Measurements from ENCODE around the gene PPP2R3B.

PPP2R3B gene

GRCh38 chrX:323721-324628 is 62.7 kb downstream of the PPP2R3B start:
- Histone ChIP-seq H3K9me3 (ENCODE audit: severe bottlenecking) (no peaks in the 10 kb centered on the region), H3K4me1 (ENCODE audit: insufficient read depth, poor library complexity, severe bottlenecking) (no peaks in the 10 kb centered on the region), H3K36me3 (ENCODE audit: low read depth) (no peaks in the 10 kb centered on the region), H3K27ac (ENCODE audit: poor library complexity, severe bottlenecking) (no peak overlapping the region), H3K27me3 (ENCODE audit: insufficient read depth, poor library complexity, severe bottlenecking) (no peaks in the 10 kb centered on the region), H3K4me3 (ENCODE audit: severe bottlenecking) (no peak overlapping the region)
- no peak for TF ChIP-seq CTCF (IDR thresholded peaks at IDR 0.05; ENCODE audit: poor library complexity, severe bottlenecking)
- DNase-seq (ENCODE audit: low spot score) (peak; percentile 99), ATAC-seq (ENCODE audit: low read depth) (peak; percentile 48)

- Histone ChIP-seq H3K4me3 (ENCODE audit: severe bottlenecking) (peak overlapping the region; percentile 87), H3K27me3 (ENCODE audit: insufficient read depth, poor library complexity, severe bottlenecking) (no peaks in the 10 kb centered on the region), H3K4me1 (ENCODE audit: insufficient read depth, poor library complexity, severe bottlenecking) (no peaks in the 10 kb centered on the region), H3K9me3 (ENCODE audit: severe bottlenecking) (no peaks in the 10 kb centered on the region), H3K27ac (ENCODE audit: poor library complexity, severe bottlenecking) (peak overlapping the region; percentile 70), H3K36me3 (ENCODE audit: low read depth) (peaks cover 10% of the 10 kb centered on the region)
- no peak for TF ChIP-seq CTCF (IDR thresholded peaks at IDR 0.05; ENCODE audit: poor library complexity, severe bottlenecking)
- no peak for ATAC-seq (ENCODE audit: low read depth)
- peak; percentile 69 for DNase-seq (ENCODE audit: low spot score)
These were observed 66.5 kb downstream of the PPP2R3B start for GRCh38 chrX:320126-320783.

GRCh38 chrX:319579-320125 is 67.1 kb downstream of the PPP2R3B start:
- no peaks in the 10 kb centered on the region for H3K4me1 ChIP-seq (ENCODE audit: insufficient read depth, poor library complexity, severe bottlenecking)
- DNase-seq (ENCODE audit: low spot score) (peak; percentile 66), ATAC-seq (ENCODE audit: low read depth) (no peak)
- peak overlapping the region; percentile 70 for H3K27ac ChIP-seq (ENCODE audit: poor library complexity, severe bottlenecking)
- TF ChIP-seq CTCF (IDR thresholded peaks at IDR 0.05; ENCODE audit: poor library complexity, severe bottlenecking) = no peak
- H3K36me3 ChIP-seq (ENCODE audit: low read depth) = peaks cover 16% of the 10 kb centered on the region
- no peaks in the 10 kb centered on the region for H3K9me3 ChIP-seq (ENCODE audit: severe bottlenecking)
- no peaks in the 10 kb centered on the region for H3K27me3 ChIP-seq (ENCODE audit: insufficient read depth, poor library complexity, severe bottlenecking)
- H3K4me3 ChIP-seq (ENCODE audit: severe bottlenecking) = peak overlapping the region; percentile 87

- peak; percentile 100 for DNase-seq (ENCODE audit: low spot score)
- Histone ChIP-seq H3K9me3 (ENCODE audit: severe bottlenecking) (no peaks in the 10 kb centered on the region), H3K27me3 (ENCODE audit: insufficient read depth, poor library complexity, severe bottlenecking) (no peaks in the 10 kb centered on the region), H3K36me3 (ENCODE audit: low read depth) (peaks cover 19% of the 10 kb centered on the region), H3K4me3 (ENCODE audit: severe bottlenecking) (peak within 1 kb of the TSS; percentile 87), H3K4me1 (ENCODE audit: insufficient read depth, poor library complexity, severe bottlenecking) (no peaks in the 10 kb centered on the region), H3K27ac (ENCODE audit: poor library complexity, severe bottlenecking) (peak within 1 kb of the TSS; percentile 70)
- peak; percentile 25 for TF ChIP-seq CTCF (IDR thresholded peaks at IDR 0.05; ENCODE audit: poor library complexity, severe bottlenecking)
- peak; percentile 54 for ATAC-seq (ENCODE audit: low read depth)
These were observed 67.7 kb downstream of the PPP2R3B start, which contains the start of gene GTPBP6 for GRCh38 chrX:318739-319578. TSS of gene GTPBP6 (minus strand) at chrX:318796. CDS start at chrX:318787, 9 bp downstream.
